K562 (cell line): ENCODE data around the gene GLUL. TPM values are rescaled to one million over a fixed set of nuclear protein-coding genes. Genes with fewer than 3 reads are reported as not detected.

Source experiments
- POLR2G ChIP-seq: fragments of 200-400 bp; formaldehyde crosslinking; IDR thresholded peaks from 2 replicates; pipeline ENCODE4 v1.6.1; 2017; ENCODE audit warnings: low read depth, mild to moderate bottlenecking, antibody characterized with exemption, low read length, moderate library complexity
- polyA plus RNA-seq, 8 experiments: library from polyadenylated mRNA; depleted of rRNA in 4 of 8; stranded (reverse) in 5 of 8; unstranded in 3 of 8; fragments of >200 nt; fragmentation: Nextera tagmentation in 2 of 8; fragmentation: Illumina TruSeq in 1 of 8; extraction: Ambion mirVana in 2 of 8; extraction: Trizol in 1 of 8; gene quantifications; 2 replicates each; pipeline versions ENCODE4 v1.2.1 to v1.2.3, GENCODE V29; 2011 to 2014; ENCODE audit warnings: inconsistent platforms in 1 of 8, missing spikeins in 1 of 8
- total RNA-seq, 7 experiments: library from RNA; depleted of rRNA in 6 of 7; stranded (reverse); fragments of >200 nt in 6 of 7; fragmentation: Illumina TruSeq in 2 of 7; extraction: Trizol in 2 of 7; gene quantifications; 2 replicates each; pipeline versions ENCODE4 v1.2.1 to v1.2.3, GENCODE V29; 2011 to 2021; ENCODE audit warnings: low replicate concordance in 1 of 7
- TF ChIP-seq, protein P1 (sequence below): fragments of 200-600 bp; sonication (generic); IDR thresholded peaks from one replicate; pipeline ENCODE4 v1.6.1; 2012; ENCODE audit warnings: mild to moderate bottlenecking, low read depth, low read length, inconsistent platforms
- TF ChIP-seq, protein P2 (sequence below): fragments of 450-650 bp; IDR thresholded peaks from 2 replicates; pipeline ENCODE4 v1.6.1; 2017; ENCODE audit warnings: antibody characterized with exemption, mild to moderate bottlenecking

GLUL gene
- total and polyA plus RNA-seq, 9 of the 15 experiments (the other 6 are each of a cell fraction or from before 2014, with no cell fraction given): 1,088 to 4,222 (median 1,338) TPM

DNA sequence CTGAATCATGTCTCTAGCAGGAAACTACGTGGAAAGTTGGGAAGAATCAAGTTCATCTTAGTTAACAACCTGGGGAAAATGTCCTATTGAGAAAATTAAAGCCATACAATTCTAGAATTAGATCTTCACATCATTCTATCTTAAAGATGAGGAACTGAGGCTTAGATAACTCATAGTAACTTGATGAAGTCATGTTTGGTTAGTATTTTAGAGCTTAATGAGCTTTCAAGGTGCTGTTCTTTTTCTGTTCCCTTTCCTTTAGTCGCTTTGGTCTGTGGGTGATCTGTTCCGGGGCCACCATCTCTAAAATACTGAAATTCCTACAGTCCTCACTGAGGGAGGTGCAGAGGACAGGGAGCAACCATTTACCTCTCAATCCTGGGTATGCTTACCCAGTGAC, 4.3 kb upstream of the GLUL start (continued):
- TF ChIP-seq, protein P1, sequence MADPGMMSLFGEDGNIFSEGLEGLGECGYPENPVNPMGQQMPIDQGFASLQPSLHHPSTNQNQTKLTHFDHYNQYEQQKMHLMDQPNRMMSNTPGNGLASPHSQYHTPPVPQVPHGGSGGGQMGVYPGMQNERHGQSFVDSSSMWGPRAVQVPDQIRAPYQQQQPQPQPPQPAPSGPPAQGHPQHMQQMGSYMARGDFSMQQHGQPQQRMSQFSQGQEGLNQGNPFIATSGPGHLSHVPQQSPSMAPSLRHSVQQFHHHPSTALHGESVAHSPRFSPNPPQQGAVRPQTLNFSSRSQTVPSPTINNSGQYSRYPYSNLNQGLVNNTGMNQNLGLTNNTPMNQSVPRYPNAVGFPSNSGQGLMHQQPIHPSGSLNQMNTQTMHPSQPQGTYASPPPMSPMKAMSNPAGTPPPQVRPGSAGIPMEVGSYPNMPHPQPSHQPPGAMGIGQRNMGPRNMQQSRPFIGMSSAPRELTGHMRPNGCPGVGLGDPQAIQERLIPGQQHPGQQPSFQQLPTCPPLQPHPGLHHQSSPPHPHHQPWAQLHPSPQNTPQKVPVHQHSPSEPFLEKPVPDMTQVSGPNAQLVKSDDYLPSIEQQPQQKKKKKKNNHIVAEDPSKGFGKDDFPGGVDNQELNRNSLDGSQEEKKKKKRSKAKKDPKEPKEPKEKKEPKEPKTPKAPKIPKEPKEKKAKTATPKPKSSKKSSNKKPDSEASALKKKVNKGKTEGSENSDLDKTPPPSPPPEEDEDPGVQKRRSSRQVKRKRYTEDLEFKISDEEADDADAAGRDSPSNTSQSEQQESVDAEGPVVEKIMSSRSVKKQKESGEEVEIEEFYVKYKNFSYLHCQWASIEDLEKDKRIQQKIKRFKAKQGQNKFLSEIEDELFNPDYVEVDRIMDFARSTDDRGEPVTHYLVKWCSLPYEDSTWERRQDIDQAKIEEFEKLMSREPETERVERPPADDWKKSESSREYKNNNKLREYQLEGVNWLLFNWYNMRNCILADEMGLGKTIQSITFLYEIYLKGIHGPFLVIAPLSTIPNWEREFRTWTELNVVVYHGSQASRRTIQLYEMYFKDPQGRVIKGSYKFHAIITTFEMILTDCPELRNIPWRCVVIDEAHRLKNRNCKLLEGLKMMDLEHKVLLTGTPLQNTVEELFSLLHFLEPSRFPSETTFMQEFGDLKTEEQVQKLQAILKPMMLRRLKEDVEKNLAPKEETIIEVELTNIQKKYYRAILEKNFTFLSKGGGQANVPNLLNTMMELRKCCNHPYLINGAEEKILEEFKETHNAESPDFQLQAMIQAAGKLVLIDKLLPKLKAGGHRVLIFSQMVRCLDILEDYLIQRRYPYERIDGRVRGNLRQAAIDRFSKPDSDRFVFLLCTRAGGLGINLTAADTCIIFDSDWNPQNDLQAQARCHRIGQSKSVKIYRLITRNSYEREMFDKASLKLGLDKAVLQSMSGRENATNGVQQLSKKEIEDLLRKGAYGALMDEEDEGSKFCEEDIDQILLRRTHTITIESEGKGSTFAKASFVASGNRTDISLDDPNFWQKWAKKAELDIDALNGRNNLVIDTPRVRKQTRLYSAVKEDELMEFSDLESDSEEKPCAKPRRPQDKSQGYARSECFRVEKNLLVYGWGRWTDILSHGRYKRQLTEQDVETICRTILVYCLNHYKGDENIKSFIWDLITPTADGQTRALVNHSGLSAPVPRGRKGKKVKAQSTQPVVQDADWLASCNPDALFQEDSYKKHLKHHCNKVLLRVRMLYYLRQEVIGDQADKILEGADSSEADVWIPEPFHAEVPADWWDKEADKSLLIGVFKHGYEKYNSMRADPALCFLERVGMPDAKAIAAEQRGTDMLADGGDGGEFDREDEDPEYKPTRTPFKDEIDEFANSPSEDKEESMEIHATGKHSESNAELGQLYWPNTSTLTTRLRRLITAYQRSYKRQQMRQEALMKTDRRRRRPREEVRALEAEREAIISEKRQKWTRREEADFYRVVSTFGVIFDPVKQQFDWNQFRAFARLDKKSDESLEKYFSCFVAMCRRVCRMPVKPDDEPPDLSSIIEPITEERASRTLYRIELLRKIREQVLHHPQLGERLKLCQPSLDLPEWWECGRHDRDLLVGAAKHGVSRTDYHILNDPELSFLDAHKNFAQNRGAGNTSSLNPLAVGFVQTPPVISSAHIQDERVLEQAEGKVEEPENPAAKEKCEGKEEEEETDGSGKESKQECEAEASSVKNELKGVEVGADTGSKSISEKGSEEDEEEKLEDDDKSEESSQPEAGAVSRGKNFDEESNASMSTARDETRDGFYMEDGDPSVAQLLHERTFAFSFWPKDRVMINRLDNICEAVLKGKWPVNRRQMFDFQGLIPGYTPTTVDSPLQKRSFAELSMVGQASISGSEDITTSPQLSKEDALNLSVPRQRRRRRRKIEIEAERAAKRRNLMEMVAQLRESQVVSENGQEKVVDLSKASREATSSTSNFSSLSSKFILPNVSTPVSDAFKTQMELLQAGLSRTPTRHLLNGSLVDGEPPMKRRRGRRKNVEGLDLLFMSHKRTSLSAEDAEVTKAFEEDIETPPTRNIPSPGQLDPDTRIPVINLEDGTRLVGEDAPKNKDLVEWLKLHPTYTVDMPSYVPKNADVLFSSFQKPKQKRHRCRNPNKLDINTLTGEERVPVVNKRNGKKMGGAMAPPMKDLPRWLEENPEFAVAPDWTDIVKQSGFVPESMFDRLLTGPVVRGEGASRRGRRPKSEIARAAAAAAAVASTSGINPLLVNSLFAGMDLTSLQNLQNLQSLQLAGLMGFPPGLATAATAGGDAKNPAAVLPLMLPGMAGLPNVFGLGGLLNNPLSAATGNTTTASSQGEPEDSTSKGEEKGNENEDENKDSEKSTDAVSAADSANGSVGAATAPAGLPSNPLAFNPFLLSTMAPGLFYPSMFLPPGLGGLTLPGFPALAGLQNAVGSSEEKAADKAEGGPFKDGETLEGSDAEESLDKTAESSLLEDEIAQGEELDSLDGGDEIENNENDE: no peak
- no peak for TF ChIP-seq POLR2G
- TF ChIP-seq, protein P2, sequence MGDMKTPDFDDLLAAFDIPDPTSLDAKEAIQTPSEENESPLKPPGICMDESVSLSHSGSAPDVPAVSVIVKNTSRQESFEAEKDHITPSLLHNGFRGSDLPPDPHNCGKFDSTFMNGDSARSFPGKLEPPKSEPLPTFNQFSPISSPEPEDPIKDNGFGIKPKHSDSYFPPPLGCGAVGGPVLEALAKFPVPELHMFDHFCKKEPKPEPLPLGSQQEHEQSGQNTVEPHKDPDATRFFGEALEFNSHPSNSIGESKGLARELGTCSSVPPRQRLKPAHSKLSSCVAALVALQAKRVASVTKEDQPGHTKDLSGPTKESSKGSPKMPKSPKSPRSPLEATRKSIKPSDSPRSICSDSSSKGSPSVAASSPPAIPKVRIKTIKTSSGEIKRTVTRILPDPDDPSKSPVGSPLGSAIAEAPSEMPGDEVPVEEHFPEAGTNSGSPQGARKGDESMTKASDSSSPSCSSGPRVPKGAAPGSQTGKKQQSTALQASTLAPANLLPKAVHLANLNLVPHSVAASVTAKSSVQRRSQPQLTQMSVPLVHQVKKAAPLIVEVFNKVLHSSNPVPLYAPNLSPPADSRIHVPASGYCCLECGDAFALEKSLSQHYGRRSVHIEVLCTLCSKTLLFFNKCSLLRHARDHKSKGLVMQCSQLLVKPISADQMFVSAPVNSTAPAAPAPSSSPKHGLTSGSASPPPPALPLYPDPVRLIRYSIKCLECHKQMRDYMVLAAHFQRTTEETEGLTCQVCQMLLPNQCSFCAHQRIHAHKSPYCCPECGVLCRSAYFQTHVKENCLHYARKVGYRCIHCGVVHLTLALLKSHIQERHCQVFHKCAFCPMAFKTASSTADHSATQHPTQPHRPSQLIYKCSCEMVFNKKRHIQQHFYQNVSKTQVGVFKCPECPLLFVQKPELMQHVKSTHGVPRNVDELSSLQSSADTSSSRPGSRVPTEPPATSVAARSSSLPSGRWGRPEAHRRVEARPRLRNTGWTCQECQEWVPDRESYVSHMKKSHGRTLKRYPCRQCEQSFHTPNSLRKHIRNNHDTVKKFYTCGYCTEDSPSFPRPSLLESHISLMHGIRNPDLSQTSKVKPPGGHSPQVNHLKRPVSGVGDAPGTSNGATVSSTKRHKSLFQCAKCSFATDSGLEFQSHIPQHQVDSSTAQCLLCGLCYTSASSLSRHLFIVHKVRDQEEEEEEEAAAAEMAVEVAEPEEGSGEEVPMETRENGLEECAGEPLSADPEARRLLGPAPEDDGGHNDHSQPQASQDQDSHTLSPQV: 0 out of 2 replicates have a peak, but pooled peaks have one; percentile 12
